ENCODE measurements around the gene PCDHGA9. TPM values are rescaled to one million over a fixed set of nuclear protein-coding genes. Genes with fewer than 3 reads are reported as not detected.

Gene PCDHGA9
- total and polyA plus RNA-seq, 9 of the 15 experiments (the other 6 are each of a cell fraction or from before 2014, with no cell fraction given): 0.03 to 0.18 (median 0.11) TPM; not detected in 2

GRCh38 chr5:141430332-141431113, 27.9 kb downstream of the PCDHGA9 start, which contains the start of gene PCDHGA12 (continued):
- TF ChIP-seq, protein P1, sequence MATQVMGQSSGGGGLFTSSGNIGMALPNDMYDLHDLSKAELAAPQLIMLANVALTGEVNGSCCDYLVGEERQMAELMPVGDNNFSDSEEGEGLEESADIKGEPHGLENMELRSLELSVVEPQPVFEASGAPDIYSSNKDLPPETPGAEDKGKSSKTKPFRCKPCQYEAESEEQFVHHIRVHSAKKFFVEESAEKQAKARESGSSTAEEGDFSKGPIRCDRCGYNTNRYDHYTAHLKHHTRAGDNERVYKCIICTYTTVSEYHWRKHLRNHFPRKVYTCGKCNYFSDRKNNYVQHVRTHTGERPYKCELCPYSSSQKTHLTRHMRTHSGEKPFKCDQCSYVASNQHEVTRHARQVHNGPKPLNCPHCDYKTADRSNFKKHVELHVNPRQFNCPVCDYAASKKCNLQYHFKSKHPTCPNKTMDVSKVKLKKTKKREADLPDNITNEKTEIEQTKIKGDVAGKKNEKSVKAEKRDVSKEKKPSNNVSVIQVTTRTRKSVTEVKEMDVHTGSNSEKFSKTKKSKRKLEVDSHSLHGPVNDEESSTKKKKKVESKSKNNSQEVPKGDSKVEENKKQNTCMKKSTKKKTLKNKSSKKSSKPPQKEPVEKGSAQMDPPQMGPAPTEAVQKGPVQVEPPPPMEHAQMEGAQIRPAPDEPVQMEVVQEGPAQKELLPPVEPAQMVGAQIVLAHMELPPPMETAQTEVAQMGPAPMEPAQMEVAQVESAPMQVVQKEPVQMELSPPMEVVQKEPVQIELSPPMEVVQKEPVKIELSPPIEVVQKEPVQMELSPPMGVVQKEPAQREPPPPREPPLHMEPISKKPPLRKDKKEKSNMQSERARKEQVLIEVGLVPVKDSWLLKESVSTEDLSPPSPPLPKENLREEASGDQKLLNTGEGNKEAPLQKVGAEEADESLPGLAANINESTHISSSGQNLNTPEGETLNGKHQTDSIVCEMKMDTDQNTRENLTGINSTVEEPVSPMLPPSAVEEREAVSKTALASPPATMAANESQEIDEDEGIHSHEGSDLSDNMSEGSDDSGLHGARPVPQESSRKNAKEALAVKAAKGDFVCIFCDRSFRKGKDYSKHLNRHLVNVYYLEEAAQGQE (IDR thresholded peaks at IDR 0.05; ENCODE audit: borderline replicate concordance): 0 out of 2 replicates have a peak, but pooled peaks have one; percentile 10
- TF ChIP-seq, protein P1 (CRISPR knock-in tag; IDR thresholded peaks at IDR 0.05; ENCODE audit: low read depth): no peak
- no peak for TF ChIP-seq RCOR1 (IDR thresholded peaks at IDR 0.05; ENCODE audit: borderline replicate concordance in 1 of 2, low read depth in 2 of 2, low read length in 2 of 2)
